Left lung (tissue), 10 donors: ENCODE data around the gene NT5DC1. TPM values are rescaled to one million over a fixed set of nuclear protein-coding genes. Genes with fewer than 3 reads are reported as not detected.

Source experiments
- ATAC-seq: fragments of 200-7000 bp; cut with Tn5 transposase; one replicate; pipeline ENCODE4 v1.9.1; 2020; ENCODE audit warnings: moderate library complexity
- DNase-seq, 4 donors: peaks; one replicate each; pipeline ENCODE4 v3.0.0-alpha.2; 2013 to 2020
- H3K27ac ChIP-seq, 2 donors: fragments of 200-600 bp; sonication (generic) in 1 of 2; one replicate each; pipeline versions ENCODE4 v1.5.0 to v1.8.0; 2020 to 2021
- H3K27me3 ChIP-seq, 2 donors: fragments of 200-600 bp; sonication (generic) in 1 of 2; one replicate each; pipeline versions ENCODE4 v1.5.0 to v1.8.0; 2020 to 2021
- H3K36me3 ChIP-seq, 2 donors: fragments of 200-600 bp; sonication (generic) in 1 of 2; one replicate each; pipeline versions ENCODE4 v1.5.0 to v1.8.0; 2020 to 2021
- H3K4me1 ChIP-seq, 2 donors: fragments of 200-600 bp; one replicate each; pipeline ENCODE4 v1.8.0; 2021
- H3K4me3 ChIP-seq, 2 donors: fragments of 200-600 bp; sonication (generic) in 1 of 2; one replicate each; pipeline versions ENCODE4 v1.5.0 to v1.8.0; 2020 to 2021; ENCODE audit warnings: mild to moderate bottlenecking in 1 of 2
- H3K9me3 ChIP-seq, 2 donors: fragments of 200-600 bp; sonication (generic) in 1 of 2; one replicate each; pipeline versions ENCODE4 v1.5.0 to v1.8.0; 2020 to 2021
- CTCF ChIP-seq, 2 donors: fragments of 200-600 bp; sonication (generic) in 1 of 2; IDR thresholded peaks; one replicate each; pipeline versions ENCODE4 v1.5.0 to v1.8.0; 2021; ENCODE audit warnings: antibody characterized with exemption in 2 of 2
- intact Hi-C, 2 donors: fragments of 100-400 bp; cut with DNase I; formaldehyde crosslinking; loops; one replicate each; pipeline versions ENCODE4 v1.11.2 to v1.14.2; 2022
- polyA plus RNA-seq, 6 donors: library from polyadenylated mRNA; unstranded; fragments of 120-200 nt; gene quantifications; one replicate each; pipeline ENCODE4 v1.2.1, GENCODE V29; 2013; ENCODE audit not compliant: insufficient read length in 6 of 6
- total RNA-seq, 2 donors: library from RNA; stranded (reverse); fragmentation: NEBNext Ultra II Directional; extraction: Animal tissue kit (Norgen Biotek cat#: 25700); gene quantifications; one replicate each; pipeline ENCODE4 v1.2.1, GENCODE V29; 2021
- donor health status: DM: no; HTN: yes; CAD: no.
- donor health status: DM: no; HTN: no; CAD: no.

The NT5DC1 gene
- total and polyA plus RNA-seq, 8 donors = 36.9 to 56.8 (median 49.9) TPM

GRCh38 chr6:116266803-116267202 lies 166.2 kb downstream of the NT5DC1 start:
- H3K27me3 ChIP-seq = no peaks in the 10 kb centered on the region
- peaks cover 0 to 5% of the 10 kb centered on the region in 2 donors for H3K9me3 ChIP-seq
- intact Hi-C loops = no loop called here
- peaks cover 0 to 6% of the 10 kb centered on the region in 2 donors for H3K36me3 ChIP-seq
- no peak overlapping the region for H3K27ac ChIP-seq
- TF ChIP-seq CTCF (IDR thresholded peaks at IDR 0.05) = no peak
- DNase-seq (no peak), ATAC-seq (no peak)
- peaks cover 0 to 6% of the 10 kb centered on the region in 2 donors for H3K4me1 ChIP-seq
- H3K4me3 ChIP-seq = no peak overlapping the region

- no peak for TF ChIP-seq CTCF (IDR thresholded peaks at IDR 0.05)
- no peaks in the 10 kb centered on the region for H3K27me3 ChIP-seq
- peaks cover 0 to 12% of the 10 kb centered on the region in 2 donors for H3K36me3 ChIP-seq
- peaks cover 0 to 6% of the 10 kb centered on the region in 2 donors for H3K4me1 ChIP-seq
- intact Hi-C loops = no loop called here
- H3K9me3 ChIP-seq = peaks cover 0 to 5% of the 10 kb centered on the region in 2 donors
- H3K4me3 ChIP-seq = no peak overlapping the region
- ATAC-seq (no peak), DNase-seq (no peak)
- no peak overlapping the region for H3K27ac ChIP-seq
Measured at GRCh38 chr6:116267836-116268588, 167.4 kb downstream of the NT5DC1 start.

GRCh38 chr6:116268589-116269293 lies 168.1 kb downstream of the NT5DC1 start:
- intact Hi-C loops = no loop called here
- H3K4me1 ChIP-seq = peaks cover 0 to 6% of the 10 kb centered on the region in 2 donors
- no peaks in the 10 kb centered on the region for H3K9me3 ChIP-seq
- H3K27me3 ChIP-seq = no peaks in the 10 kb centered on the region
- ATAC-seq (peak; percentile 96), DNase-seq (peak in 2 of 4 donors; percentile 62 to 80)
- H3K36me3 ChIP-seq = peaks cover 0 to 16% of the 10 kb centered on the region in 2 donors
- TF ChIP-seq CTCF (IDR thresholded peaks at IDR 0.05) = peak; percentile 62 to 77
- no peak overlapping the region for H3K4me3 ChIP-seq
- no peak overlapping the region for H3K27ac ChIP-seq

- ATAC-seq (no peak), DNase-seq (no peak)
- peaks cover 0 to 24% of the 10 kb centered on the region in 2 donors for H3K36me3 ChIP-seq
- H3K9me3 ChIP-seq = no peaks in the 10 kb centered on the region
- intact Hi-C loops = no loop called here
- no peak for TF ChIP-seq CTCF (IDR thresholded peaks at IDR 0.05)
- H3K27me3 ChIP-seq = no peaks in the 10 kb centered on the region
- peaks cover 16 to 31% of the 10 kb centered on the region in 2 donors for H3K4me1 ChIP-seq
- no peak overlapping the region for H3K27ac ChIP-seq
- H3K4me3 ChIP-seq = no peak overlapping the region
Measured at GRCh38 chr6:116271149-116271708, 170.6 kb downstream of the NT5DC1 start.

GRCh38 chr6:116277124-116277523 lies 176.5 kb downstream of the NT5DC1 start:
- Histone ChIP-seq H3K27ac (no peak overlapping the region), H3K4me1 (peaks cover 28 to 61% of the 10 kb centered on the region in 2 donors), H3K9me3 (no peaks in the 10 kb centered on the region), H3K4me3 (peak overlapping the region; percentile 88 to 95), H3K27me3 (no peaks in the 10 kb centered on the region), H3K36me3 (peaks cover 0 to 15% of the 10 kb centered on the region in 2 donors)
- intact Hi-C loops = no loop called here
- ATAC-seq (no peak), DNase-seq (no peak)
- TF ChIP-seq CTCF (IDR thresholded peaks at IDR 0.05) = no peak
